Fibroblast of skin of back (primary cell): ENCODE measurements around the gene RAB10.
"Not testable (repeated sequence)": the region's sequence is repeated elsewhere in the genome, so short reads cannot be mapped to it uniquely, and the experiment has no call there.

ENCODE experiments used
- DNase-seq: peaks from one replicate; pipeline ENCODE4 v3.0.0-alpha.2; 2013

The RAB10 gene

GRCh38 chr2:26095758-26096157, 61.9 kb downstream of the RAB10 start:
- DNase-seq, result no peak

- no peak for DNase-seq
Observed at GRCh38 chr2:26099933-26100332, 66.0 kb downstream of the RAB10 start.

- no peak for DNase-seq
Observed at GRCh38 chr2:26100384-26100783, 66.5 kb downstream of the RAB10 start.

DNA sequence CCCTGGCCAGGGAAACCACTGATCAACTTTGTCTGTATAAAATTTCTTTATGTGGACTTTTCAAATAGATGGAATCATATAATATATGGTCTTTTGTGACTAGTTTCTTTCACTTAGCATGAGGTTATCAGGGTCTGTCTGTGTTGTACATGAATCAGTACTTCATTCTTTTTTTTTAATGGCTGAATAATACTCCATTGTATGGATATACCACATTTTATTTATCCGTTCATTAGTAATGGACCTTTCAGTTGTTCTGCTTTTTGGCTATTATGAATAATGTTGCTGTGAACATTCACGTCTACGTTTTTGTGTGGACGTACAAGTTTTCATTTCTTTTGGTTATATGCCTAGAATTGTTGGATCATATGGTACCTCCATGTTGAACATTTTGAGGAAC, 69.9 kb downstream of the RAB10 start:
- no peak for DNase-seq

GRCh38 chr2:26108701-26109100, 74.8 kb downstream of the RAB10 start:
- not testable (repeated sequence) for DNase-seq

DNA sequence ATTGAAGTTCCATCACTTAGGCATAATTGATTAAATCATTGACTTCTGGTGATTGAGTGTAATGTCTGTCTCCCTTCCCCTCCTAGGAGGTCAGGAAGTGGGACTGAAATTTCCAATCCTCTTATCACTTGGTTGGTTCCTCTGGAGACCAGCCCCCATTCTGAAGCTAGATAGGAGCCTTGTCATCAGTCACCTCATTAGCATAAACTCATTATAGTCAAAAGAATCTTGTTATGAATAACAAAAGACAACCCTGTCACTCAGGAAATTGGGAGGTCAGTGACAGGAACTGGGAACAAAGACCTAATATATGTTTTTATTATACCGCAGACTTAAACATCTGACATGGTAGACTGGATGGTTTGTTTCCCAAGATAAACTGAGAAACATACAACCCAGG, 78.3 kb downstream of the RAB10 start:
- DNase-seq, result no peak

DNA sequence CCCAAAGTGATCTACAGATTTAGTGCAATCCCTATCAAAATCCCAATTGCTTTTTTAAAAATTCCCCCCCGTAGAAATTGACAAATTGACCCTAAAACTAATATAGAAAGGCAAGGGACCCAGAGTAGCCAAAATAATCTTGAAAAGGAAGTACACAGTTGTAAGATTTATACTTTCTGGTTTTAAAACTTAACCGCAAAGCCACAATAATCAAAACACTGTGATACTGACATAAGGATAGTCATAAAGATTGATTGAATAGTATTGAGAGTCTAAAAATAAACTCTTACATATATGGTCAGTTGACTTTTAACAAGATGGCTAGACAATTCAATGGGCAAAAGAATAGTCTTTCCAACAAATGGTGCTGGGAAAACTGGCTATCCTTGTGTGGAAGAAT, 80.3 kb downstream of the RAB10 start:
- no peak for DNase-seq

DNA sequence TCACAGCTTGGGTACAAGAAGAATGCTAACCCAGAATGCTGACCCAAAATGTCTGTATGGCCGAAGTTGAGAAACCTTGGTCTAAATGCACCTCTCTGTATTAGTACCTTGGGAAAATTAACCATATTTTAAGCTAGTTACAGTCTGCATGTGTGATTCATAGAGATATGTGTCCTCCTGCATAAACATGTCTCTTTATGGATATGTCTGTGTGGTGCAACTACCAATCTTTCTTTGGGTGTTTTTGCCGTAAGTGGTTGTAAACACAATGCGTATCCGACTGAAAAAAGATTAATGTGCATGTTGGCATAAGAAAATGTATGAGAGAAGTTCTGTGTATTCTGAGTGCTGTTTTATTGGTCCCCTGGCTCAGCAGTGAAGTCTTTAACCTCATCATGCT, 84.8 kb downstream of the RAB10 start:
- DNase-seq, result no peak

DNA sequence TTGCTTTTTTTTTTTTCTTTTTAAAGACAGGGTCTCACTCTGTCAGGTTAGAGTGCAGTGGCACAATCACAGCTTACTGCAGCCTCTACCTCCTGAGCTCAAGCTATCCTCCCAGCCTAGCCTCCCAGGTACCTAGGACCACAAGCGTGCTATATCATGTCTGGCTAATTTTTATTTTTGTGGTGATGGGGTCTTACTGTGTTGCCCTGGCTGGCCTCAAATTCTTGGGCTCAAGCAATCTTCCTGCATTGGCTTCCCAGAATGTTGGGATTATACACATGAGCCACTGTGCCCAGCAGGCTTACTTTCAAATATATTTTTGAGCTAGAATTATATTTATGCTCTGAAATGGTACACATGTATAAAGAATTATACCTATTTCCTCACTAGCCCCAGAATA, 85.6 kb downstream of the RAB10 start:
- DNase-seq, result no peak

DNA sequence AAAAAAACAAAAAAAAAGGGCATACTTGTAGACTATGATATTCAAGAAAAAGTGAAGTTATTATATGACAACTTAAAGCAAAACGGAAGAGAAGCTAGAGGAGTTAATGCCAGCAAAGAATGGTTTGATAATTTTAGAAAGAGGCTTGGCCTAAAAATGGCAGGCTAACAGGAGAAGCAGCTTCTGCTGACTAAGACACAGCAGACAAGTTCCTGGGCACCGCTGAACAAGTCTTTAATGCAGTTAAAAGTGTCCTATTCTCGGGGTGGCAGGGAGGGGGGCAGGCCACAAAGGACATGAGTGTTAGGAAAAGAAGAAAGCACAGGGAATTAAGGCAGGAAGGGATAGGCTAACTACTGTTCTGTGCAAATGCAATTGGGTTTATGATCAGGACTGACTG, 88.7 kb downstream of the RAB10 start:
- DNase-seq, result no peak

- no peak for DNase-seq
Observed at GRCh38 chr2:26123426-26123825, 89.5 kb downstream of the RAB10 start.

DNA sequence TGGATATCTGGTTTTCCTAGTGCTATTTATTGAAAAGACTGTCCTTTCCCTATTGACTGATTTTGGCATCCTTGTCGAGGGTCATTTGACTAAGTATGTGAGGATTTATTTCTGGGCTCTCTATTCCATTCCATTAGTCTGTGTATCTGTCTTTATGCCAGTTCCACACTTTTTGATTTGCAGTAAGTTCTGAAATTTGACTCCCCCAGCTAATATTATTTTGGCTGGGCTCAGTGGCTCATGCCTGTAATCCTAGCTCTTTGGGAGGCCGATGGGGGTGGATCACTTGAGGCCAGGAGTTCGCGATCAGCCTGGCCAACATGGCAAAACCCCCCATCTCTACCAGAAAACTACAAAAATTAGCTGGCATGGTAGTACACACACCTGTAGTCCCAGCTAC, 92.2 kb downstream of the RAB10 start:
- DNase-seq, result no peak

- DNase-seq, result no peak
Observed at GRCh38 chr2:26128176-26128575, 94.3 kb downstream of the RAB10 start.

DNA sequence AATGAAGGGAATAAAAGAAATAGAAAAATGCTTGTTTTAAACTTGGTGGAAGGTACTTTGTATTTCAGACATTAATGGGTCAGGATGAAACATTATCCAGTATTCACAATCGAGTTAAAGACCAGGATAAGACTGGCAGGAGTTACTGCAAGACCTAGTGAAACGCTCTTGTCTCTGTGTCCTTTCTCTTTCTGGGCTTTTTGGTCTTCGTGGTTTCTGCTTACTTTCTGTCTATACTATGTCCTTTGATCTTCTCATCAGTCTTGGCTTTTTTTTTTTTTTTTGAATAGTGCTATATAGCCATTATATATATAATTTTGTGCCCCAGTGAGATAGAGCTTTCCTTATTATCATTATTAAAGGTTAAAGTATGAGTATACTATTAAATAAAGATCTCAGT, 96.9 kb downstream of the RAB10 start:
- no peak for DNase-seq

GRCh38 chr2:26136451-26136850, 102.6 kb downstream of the RAB10 start:
- DNase-seq, result no peak

DNA sequence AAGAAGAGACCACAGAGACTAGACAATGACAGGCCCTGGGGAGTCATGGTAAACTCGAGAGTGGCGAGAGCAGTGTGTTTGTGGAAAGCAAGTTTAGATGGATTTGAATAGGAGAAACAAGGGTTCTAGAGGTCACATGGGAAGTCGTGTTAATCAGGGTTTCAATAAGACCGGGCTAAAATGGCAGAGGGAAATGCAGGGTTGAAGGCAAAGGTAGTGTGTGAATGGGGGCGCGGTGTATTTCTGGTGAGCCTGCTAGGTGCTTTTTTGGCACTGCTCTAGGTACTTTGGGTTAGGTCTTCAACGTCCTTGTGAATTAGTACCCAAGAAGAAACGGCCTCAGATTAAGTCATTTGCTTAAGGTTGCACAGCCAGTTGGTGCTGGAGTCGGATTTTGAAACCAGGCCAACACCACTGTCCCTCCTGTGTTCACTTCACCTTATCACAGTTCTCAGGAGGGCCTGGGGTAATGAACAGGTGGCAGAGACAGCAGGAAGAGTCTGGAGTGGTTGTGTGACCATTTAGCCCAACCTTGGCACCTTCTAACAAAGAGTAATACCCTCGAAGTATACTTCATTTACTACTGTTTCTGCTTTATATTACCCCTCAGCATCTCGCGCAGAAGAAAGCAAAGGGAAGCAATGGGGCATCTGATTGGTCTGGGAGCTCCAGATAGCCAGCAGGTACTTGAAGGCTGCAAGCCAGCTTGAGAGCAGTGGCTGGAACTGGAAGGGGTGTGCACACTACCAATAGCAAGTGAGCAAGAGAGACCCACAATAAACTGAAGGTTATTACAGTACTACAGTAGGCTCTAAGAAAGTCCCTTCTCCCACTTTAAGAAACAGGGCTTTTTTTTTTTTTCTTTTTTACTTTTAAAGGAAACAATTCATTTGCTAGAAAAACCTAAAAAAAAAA, 105.6 kb downstream of the RAB10 start:
- no peak for DNase-seq

- DNase-seq, result no peak
Observed at GRCh38 chr2:26141145-26141769, 107.4 kb downstream of the RAB10 start.

DNA sequence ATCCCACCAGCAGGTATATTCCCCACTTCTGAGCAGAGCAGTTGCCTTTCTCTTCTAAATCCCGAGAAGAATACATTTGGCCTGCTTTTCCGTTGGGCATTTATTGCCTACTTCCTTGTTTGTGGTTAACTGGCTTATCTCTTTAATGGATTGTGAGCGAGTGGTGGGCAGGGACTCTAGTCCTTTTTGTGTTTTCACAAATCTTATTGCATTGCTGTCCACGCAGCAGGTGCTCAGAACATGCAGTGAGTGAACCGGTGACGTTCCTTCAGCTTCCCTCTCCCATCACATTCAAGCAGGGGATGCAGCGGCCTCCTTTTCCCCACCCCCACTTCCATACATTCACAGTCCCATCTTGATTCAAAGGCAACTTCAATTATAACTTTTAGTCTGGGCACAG, 110.1 kb downstream of the RAB10 start:
- DNase-seq, result no peak

GRCh38 chr2:26144953-26145680, 111.2 kb downstream of the RAB10 start:
- peak; percentile 59 for DNase-seq

DNA sequence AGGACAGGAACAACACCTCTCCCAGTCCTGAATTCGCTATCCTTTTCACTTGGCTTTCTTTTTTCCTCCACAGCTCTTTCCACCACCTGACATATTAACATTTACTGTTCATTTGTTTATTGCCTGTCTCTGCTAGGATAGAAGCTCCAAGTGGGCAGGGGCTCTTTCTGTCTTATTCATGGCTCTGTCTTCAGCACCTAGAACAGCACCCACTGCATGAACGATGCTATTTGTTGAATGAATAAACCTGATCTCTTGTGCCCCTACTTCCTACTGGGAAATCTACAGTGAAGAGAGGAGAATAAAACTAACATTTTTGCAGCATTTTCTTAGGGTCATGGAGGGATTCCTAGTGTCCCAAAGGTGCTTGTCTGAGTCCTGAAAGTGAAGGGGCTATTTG, 114.6 kb downstream of the RAB10 start:
- peak; percentile 24 for DNase-seq

GRCh38 chr2:26150243-26150642, 116.4 kb downstream of the RAB10 start:
- DNase-seq, result no peak

- DNase-seq, result no peak
Observed at GRCh38 chr2:26157580-26157979, 123.7 kb downstream of the RAB10 start.

GRCh38 chr2:26161926-26162325, 128.0 kb downstream of the RAB10 start:
- no peak for DNase-seq

DNA sequence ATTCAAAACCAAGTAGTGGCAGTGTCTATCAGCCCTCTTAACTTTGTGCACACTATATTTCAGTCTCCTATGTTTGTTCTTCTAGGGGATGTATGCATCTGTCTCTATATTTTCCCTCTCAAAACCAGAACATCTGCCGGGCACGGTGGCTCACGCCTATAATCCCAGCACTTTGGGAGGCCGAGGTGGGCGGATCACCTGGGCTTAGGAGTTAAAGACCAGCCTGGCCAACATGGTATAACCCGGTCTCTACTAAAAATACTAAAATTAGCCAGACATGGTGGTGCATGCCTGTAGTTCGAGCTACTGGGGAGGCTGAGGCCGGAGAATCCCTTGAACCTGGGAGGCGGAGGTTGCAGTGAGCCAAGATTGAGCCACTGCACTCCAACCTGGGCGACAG, 129.1 kb downstream of the RAB10 start:
- no peak for DNase-seq
